Erythroblast (primary cell): Measurements from ENCODE around the gene EDC4.

Experiments
- GATA1 ChIP-seq: IDR thresholded peaks from 2 replicates; pipeline ENCODE4 v1.6.1; 2011; ENCODE audit warnings: low read depth, mild to moderate bottlenecking, control low read depth, low read length, moderate library complexity
- POLR2A ChIP-seq: IDR thresholded peaks from 2 replicates; pipeline ENCODE4 v1.6.1; 2011; ENCODE audit warnings: mild to moderate bottlenecking, low read length

- TF ChIP-seq POLR2A (no peak), GATA1 (no peak)
Observed at GRCh38 chr16:67873435-67874370, 851 bp downstream of the EDC4 start.
